Muscle of leg (tissue), 11 donors: Measurements from ENCODE around the gene MBD3. TPM values are rescaled to one million over a fixed set of nuclear protein-coding genes. Genes with fewer than 3 reads are reported as not detected.

Experiments
- DNase-seq: peaks from one replicate; pipeline ENCODE4 v3.0.0; 2013
- H3K27ac ChIP-seq: one replicate; pipeline ENCODE4 v1.5.1; 2013; ENCODE audit warnings: mild to moderate bottlenecking, low read length, control low read depth
- H3K27me3 ChIP-seq: one replicate; pipeline ENCODE4 v1.6.1; 2013; ENCODE audit warnings: low read length; ENCODE audit not compliant: control insufficient read depth, insufficient read depth
- H3K36me3 ChIP-seq: one replicate; pipeline ENCODE4 v1.6.1; 2013; ENCODE audit warnings: low read length; ENCODE audit not compliant: control insufficient read depth, insufficient read depth
- H3K4me1 ChIP-seq: one replicate; pipeline ENCODE4 v1.6.1; 2013; ENCODE audit warnings: low read length; ENCODE audit not compliant: control insufficient read depth, insufficient read depth
- H3K4me3 ChIP-seq: one replicate; pipeline ENCODE4 v1.5.1; 2013; ENCODE audit warnings: low read length, control low read depth
- H3K9me3 ChIP-seq: replicated peaks from 2 replicates; pipeline ENCODE4 v1.6.1; 2013; ENCODE audit warnings: low read depth, low read length; ENCODE audit not compliant: control insufficient read depth
- WGBS: methylation state at CpG from one replicate; pipeline ENCODE4 v1.1.5; 2013; ENCODE audit warnings: missing lambda C conversion rate; ENCODE audit not compliant: insufficient coverage; 5-methylcytosine and 5-hydroxymethylcytosine counted together
- polyA plus RNA-seq, 8 donors: library from polyadenylated mRNA; unstranded; fragments of 120-200 nt; gene quantifications; one replicate each; pipeline versions ENCODE4 v1.2.1 to v1.2.3, GENCODE V29; 2013; ENCODE audit warnings: inconsistent platforms in 1 of 8, low replicate concordance in 1 of 8; ENCODE audit not compliant: insufficient read length in 8 of 8, insufficient read depth in 1 of 8
- total RNA-seq: library from RNA; stranded (reverse); fragments of 120-200 nt; gene quantifications from one replicate; pipeline ENCODE4 v1.2.4, GENCODE V29; 2013

The MBD3 gene
- total and polyA plus RNA-seq, 9 donors, result 57.2 to 73.5 (median 68.8) TPM

GRCh38 chr19:1621021-1621420 is 28.4 kb upstream of the MBD3 start:
- H3K4me1 ChIP-seq, result no peaks in the 10 kb centered on the region
- no peak overlapping the region for H3K27ac ChIP-seq
- peaks cover 93% of the 10 kb centered on the region for H3K36me3 ChIP-seq
- WGBS, result 89% methylated on average over 15 of the region's 19 CpGs
- H3K27me3 ChIP-seq, result no peaks in the 10 kb centered on the region
- H3K9me3 ChIP-seq, result no peaks in the 10 kb centered on the region
- no peak for DNase-seq
- no peak overlapping the region for H3K4me3 ChIP-seq

- peaks cover 93% of the 10 kb centered on the region for H3K36me3 ChIP-seq
- H3K9me3 ChIP-seq, result no peaks in the 10 kb centered on the region
- no peaks in the 10 kb centered on the region for H3K4me1 ChIP-seq
- no peak for DNase-seq
- H3K27me3 ChIP-seq, result no peaks in the 10 kb centered on the region
- H3K27ac ChIP-seq, result no peak overlapping the region
- WGBS, result 80% methylated on average over 10 of the region's 11 CpGs
- H3K4me3 ChIP-seq, result no peak overlapping the region
Measured at GRCh38 chr19:1620502-1620901, 27.8 kb upstream of the MBD3 start.

- Histone ChIP-seq H3K27ac (no peak overlapping the region), H3K36me3 (peaks cover 93% of the 10 kb centered on the region), H3K27me3 (no peaks in the 10 kb centered on the region), H3K9me3 (no peaks in the 10 kb centered on the region), H3K4me1 (no peaks in the 10 kb centered on the region), H3K4me3 (no peak overlapping the region)
- 77% methylated on average over 15 of the region's 18 CpGs for WGBS
- no peak for DNase-seq
Measured at GRCh38 chr19:1619703-1620102, 27.0 kb upstream of the MBD3 start.

GRCh38 chr19:1619094-1619439 is 26.4 kb upstream of the MBD3 start:
- WGBS, result 93% methylated on average over 24 of the region's 26 CpGs
- peaks cover 94% of the 10 kb centered on the region for H3K36me3 ChIP-seq
- H3K9me3 ChIP-seq, result no peaks in the 10 kb centered on the region

GRCh38 chr19:1618157-1619093 is 25.8 kb upstream of the MBD3 start:
- DNase-seq, result no peak
- no peaks in the 10 kb centered on the region for H3K4me1 ChIP-seq
- H3K27me3 ChIP-seq, result no peaks in the 10 kb centered on the region
- no peak overlapping the region for H3K27ac ChIP-seq
- peaks cover 94% of the 10 kb centered on the region for H3K36me3 ChIP-seq
- WGBS, result 82% methylated on average over 23 of the region's 24 CpGs
- no peaks in the 10 kb centered on the region for H3K9me3 ChIP-seq
- no peak overlapping the region for H3K4me3 ChIP-seq

More at GRCh38 chr19:1619094-1619439, 26.4 kb upstream of the MBD3 start:
- H3K27me3 ChIP-seq, result no peaks in the 10 kb centered on the region
- no peak overlapping the region for H3K27ac ChIP-seq
- H3K4me3 ChIP-seq, result no peak overlapping the region
- DNase-seq, result no peak
- no peaks in the 10 kb centered on the region for H3K4me1 ChIP-seq

- H3K4me1 ChIP-seq, result no peaks in the 10 kb centered on the region
- H3K27ac ChIP-seq, result no peak overlapping the region
- WGBS, result 50% methylated on average over 2 of the region's 4 CpGs
- no peaks in the 10 kb centered on the region for H3K9me3 ChIP-seq
- peaks cover 96% of the 10 kb centered on the region for H3K36me3 ChIP-seq
- no peak for DNase-seq
- H3K4me3 ChIP-seq, result no peak overlapping the region
- no peaks in the 10 kb centered on the region for H3K27me3 ChIP-seq
Measured at GRCh38 chr19:1616875-1617274, 24.2 kb upstream of the MBD3 start.

- Histone ChIP-seq H3K4me3 (no peak overlapping the region), H3K27me3 (no peaks in the 10 kb centered on the region), H3K36me3 (peaks cover 95% of the 10 kb centered on the region), H3K9me3 (no peaks in the 10 kb centered on the region), H3K4me1 (no peaks in the 10 kb centered on the region), H3K27ac (no peak overlapping the region)
- 83% methylated on average over 1 of the region's 8 CpGs for WGBS
- no peak for DNase-seq
Measured at GRCh38 chr19:1616396-1616795, 23.7 kb upstream of the MBD3 start.

- DNase-seq, result no peak
- Histone ChIP-seq H3K27ac (no peak overlapping the region), H3K4me3 (no peak overlapping the region), H3K27me3 (no peaks in the 10 kb centered on the region), H3K36me3 (peaks cover 93% of the 10 kb centered on the region), H3K9me3 (no peaks in the 10 kb centered on the region), H3K4me1 (no peaks in the 10 kb centered on the region)
- 90% methylated on average over 27 of the region's 41 CpGs for WGBS
Measured at GRCh38 chr19:1615156-1615765, 22.6 kb upstream of the MBD3 start.

- H3K9me3 ChIP-seq, result no peaks in the 10 kb centered on the region
- peaks cover 93% of the 10 kb centered on the region for H3K36me3 ChIP-seq
- no peak overlapping the region for H3K27ac ChIP-seq
- 84% methylated on average over 30 of the region's 32 CpGs for WGBS
- no peaks in the 10 kb centered on the region for H3K4me1 ChIP-seq
- H3K4me3 ChIP-seq, result no peak overlapping the region
- no peaks in the 10 kb centered on the region for H3K27me3 ChIP-seq
- DNase-seq, result no peak
Measured at GRCh38 chr19:1613808-1614570, 21.3 kb upstream of the MBD3 start.

- H3K9me3 ChIP-seq, result no peaks in the 10 kb centered on the region
- no peak for DNase-seq
Measured at GRCh38 chr19:1613146-1613545, 20.5 kb upstream of the MBD3 start.

More at GRCh38 chr19:1613146-1613545, 20.5 kb upstream of the MBD3 start:
- Histone ChIP-seq H3K4me3 (no peak overlapping the region), H3K4me1 (no peaks in the 10 kb centered on the region), H3K27me3 (no peaks in the 10 kb centered on the region), H3K36me3 (peaks cover 91% of the 10 kb centered on the region), H3K27ac (no peak overlapping the region)
- 63% methylated on average over 9 of the region's 9 CpGs for WGBS
